Activated CD4-positive, alpha-beta T cell treated with anti-CD3 and anti-CD28 coated beads, Interleukin-2, Interleukin-4, amounts not matched to agents 100 ng/mL and 50 ng/mL, durations not matched to agents 16 hours and 8 hours (primary cell): ENCODE results near the gene GEMIN7.
A peak's percentile ranks its signal among the peaks of the same experiment; 100 is the strongest.

Experiments
- DNase-seq: peaks from one replicate; pipeline ENCODE4 v3.0.0-alpha.2; 2020; ENCODE audit warnings: low spot score

Gene GEMIN7

GRCh38 chr19:45090034-45090433 is 11.0 kb downstream of the GEMIN7 start:
- no peak for DNase-seq

DNA sequence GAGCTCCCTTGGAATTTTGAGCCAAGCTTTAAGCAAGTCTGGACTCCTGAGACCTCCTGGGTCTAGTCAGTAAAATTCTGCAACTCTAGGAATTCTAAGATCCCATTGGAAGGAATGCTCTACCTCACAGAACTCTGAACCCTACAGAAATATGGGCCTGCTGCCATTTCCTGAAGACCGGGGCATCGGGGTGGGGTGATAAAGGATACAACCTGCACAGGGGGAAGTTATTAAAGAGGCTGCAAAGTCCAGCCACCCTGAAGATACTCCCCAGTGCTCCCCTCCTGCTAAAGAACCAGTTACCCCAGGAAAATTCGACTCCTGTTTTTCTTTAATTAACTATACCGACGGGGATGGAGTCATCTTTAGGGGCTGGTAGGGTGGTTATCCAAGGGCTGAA is 11.5 kb downstream of the GEMIN7 start:
- no peak for DNase-seq

DNA sequence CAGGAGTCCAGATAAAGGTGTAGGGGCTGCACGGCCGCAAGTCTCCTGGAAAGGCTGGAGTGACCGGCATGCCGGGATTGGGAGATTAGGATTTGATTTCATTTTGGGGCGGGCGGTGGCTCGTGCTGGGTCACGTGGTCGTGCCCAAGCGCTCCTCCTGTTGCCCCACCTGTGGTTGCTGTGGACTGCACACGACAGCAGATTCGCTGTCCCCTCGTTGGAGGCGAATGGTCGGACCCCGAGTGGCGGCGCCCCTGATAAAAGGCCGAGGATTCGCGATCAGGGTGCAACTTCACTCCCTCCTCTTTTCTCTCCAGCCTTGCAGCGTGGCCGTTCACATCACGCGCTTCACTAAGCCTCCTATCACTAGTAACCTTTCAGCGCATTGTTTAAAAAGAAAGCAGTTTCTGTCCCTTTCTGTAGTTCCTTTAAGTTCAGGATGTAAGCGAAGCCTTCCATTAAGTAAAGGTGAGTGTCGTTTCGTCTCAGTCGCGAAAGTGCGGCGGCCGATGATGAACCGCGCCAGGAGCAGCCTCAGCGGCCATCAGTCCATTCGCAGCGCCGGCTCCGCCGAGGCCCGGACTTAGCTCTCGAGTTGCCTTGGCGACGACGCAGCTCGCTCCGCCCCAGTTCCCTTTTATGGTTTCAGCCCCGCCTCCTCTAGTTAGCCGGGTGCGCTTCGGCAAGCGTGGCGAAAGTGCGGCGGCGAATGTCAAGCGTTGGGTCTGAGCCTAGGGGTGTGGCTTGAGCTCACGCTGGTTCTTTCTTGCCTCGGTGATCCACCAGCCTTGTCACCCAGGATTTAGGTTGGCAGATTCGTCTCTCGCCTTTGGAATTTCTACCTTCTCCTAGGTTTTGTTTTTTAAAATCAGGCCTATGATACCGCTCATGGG is 12.2 kb downstream of the GEMIN7 start:
- peak; percentile 98 for DNase-seq

- peak; percentile 94 for DNase-seq
These were observed 14.0 kb downstream of the GEMIN7 start, which contains the start of gene PPP1R37 for GRCh38 chr19:45092747-45093678. TSS of gene PPP1R37 (plus strand) at chr19:45093179. CDS start at chr19:45093326, 147 bp downstream.

DNA sequence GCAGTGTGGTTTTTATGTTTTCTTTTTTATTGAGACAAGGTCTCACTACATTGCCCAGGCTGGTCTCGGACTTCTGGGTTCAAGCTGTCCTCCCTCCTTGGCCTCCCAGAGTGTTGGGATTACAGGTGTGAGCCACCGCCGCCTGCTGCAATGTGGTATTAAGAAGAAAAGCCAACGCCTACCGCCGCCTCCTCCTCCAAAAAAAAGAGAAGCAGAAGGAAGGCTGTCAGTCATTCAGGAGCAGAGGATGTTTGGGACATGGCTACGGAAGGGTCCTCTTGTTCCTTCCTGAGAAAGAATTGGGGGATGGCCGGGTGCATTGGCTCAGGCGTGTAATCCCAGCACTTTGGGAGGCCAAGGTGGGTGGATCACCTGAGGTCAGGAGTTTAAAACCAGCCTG is 15.1 kb downstream of the GEMIN7 start:
- DNase-seq: no peak

GRCh38 chr19:45094707-45095106 is 15.6 kb downstream of the GEMIN7 start:
- no peak for DNase-seq

GRCh38 chr19:45095496-45096413 is 16.7 kb downstream of the GEMIN7 start:
- DNase-seq: no peak

DNA sequence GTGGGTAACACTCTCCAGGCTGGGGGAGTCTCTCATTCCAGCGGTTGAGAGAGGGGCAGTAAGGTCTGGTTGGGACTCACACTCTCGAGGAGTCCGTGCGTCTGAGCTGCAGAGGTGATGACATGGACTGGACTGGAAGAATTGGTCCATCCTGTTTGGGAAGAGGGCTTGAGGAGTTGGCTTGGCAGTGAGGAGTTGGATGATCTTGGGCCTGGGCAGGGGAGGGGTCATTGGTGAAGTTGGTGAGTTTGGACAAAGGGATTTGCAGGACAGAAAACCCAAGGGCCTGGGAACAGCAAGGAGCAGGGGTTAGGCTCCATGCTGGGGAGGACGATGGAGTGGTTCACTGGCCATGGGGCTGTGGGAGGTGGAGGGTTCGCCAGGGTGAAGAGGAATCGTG is 17.6 kb downstream of the GEMIN7 start:
- no peak for DNase-seq

- no peak for DNase-seq
These were observed 18.4 kb downstream of the GEMIN7 start for GRCh38 chr19:45097450-45097775.

GRCh38 chr19:45097776-45098520 is 18.9 kb downstream of the GEMIN7 start:
- DNase-seq: no peak

GRCh38 chr19:45098521-45099466 is 19.7 kb downstream of the GEMIN7 start:
- no peak for DNase-seq

DNA sequence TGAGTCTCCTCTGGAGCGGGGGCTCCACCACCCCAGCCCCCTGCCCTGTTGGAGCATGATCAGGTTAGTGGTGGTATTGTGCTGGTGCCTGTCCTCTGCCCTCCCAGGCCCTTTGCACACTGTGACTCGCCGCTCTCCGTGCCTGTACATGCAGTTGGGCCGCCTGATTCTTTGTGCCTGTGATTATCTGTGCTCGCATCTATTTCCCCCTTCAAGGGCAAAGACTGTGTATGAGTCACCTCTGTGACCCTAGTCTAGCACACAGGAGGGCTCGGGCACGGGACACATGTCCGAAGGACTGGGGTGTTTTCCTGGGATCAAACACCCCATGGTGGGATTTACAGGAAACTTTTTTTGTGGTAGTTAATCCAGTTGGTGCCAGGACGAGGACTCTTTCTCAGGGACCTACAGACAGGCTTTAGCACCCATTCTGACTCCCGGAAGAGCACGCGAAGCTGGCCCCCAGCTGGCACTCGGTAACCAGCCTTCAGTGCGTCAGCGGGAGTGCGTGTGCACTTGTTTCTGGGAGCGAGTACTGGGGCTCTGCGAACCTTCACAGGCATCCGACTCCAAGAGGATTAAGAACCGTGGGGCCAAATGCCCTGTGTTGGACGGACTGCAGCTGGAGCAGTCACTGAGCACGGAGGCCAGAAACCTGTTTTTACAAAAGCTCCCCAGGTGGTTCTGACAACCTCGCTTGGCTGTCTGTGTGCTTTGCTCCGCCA is 20.6 kb downstream of the GEMIN7 start:
- no peak for DNase-seq

- DNase-seq: no peak
These were observed 21.1 kb downstream of the GEMIN7 start for GRCh38 chr19:45100201-45100600.

DNA sequence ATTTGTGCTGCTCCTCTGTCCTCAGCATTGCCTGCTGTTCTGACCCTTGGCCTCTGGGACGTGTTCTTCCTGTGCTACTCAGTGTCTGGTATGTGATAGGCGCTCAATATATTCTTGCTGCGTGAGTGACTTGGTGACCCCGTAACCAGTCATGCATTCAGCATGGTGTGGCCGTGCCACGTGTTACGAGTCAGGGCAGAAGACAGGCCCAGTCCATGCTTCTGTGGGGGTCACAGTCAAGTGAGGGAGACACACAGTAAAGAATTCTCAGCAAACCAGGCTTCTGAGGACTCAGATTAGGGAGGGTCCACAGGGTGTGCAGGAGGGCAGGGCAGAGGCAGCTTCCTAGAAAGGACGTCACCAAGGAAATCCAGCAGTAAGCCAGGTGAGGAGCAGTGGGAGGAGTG is 21.8 kb downstream of the GEMIN7 start:
- DNase-seq: no peak

DNA sequence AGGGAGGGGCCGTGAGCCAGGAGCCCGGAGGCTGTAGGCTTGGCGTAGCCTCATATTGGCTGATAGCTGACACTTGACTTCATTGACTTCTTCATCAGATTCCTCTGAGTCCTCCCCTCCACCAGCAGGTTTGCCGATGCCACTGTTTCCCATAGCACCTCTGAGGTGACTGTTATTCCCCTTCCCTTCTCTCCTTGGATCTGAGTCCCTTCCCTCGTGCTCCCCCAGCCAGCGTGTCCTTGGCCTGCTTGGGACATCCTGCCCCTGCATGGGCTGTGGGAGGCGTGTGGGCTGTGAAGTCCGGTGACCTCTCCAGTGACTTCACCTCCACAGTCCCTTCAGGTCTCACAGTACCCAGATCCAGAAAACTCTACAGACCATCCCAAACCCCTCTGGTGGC is 22.7 kb downstream of the GEMIN7 start:
- no peak for DNase-seq

GRCh38 chr19:45102481-45102880 is 23.4 kb downstream of the GEMIN7 start:
- DNase-seq: no peak

DNA sequence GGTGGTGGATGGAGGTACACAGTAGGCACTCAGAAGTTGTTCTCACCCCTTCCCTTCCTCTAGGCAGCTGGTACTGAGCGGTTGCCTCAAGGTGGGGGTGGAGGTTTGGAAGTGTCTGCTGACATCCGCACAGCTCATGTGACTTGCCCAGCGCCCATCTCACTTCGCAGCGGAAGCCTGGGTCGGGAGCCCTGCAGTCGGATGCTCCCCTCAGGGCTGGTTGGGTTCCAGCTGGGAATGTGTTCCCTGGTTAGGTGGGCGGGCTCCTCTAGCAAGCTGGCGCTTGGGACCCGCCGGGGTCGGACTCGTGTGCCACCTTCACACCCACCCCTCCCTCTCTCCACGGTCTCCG is 24.1 kb downstream of the GEMIN7 start:
- DNase-seq: peak; percentile 33

- DNase-seq: no peak
These were observed 24.7 kb downstream of the GEMIN7 start for GRCh38 chr19:45103508-45104319.
